Subcutaneous preadipocyte (primary cell): Measurements from ENCODE around the gene SLC25A15. TPM values are rescaled to one million over a fixed set of nuclear protein-coding genes. Genes with fewer than 3 reads are reported as not detected.

Experiments
- small RNA-seq: library from RNA; depleted of rRNA; stranded (forward); fragments of <200 nt; gene quantifications from one replicate; pipeline ENCODE3, GENCODE V24; 2012
- total RNA-seq: library from RNA; depleted of rRNA; stranded (reverse); fragments of >200 nt; gene quantifications from 2 replicates; pipeline ENCODE4 v1.2.3, GENCODE V29; 2012

The SLC25A15 gene
- 21.3 and 26.6 TPM in 2 replicates for total RNA-seq

GRCh38 chr13:40789275-40790153, at the start of gene SLC25A15:
Gene SLC25A15, plus strand, starts transcription at chr13:40789611. Its CDS starts 3,616 bp downstream, at chr13:40793227.

DNA sequence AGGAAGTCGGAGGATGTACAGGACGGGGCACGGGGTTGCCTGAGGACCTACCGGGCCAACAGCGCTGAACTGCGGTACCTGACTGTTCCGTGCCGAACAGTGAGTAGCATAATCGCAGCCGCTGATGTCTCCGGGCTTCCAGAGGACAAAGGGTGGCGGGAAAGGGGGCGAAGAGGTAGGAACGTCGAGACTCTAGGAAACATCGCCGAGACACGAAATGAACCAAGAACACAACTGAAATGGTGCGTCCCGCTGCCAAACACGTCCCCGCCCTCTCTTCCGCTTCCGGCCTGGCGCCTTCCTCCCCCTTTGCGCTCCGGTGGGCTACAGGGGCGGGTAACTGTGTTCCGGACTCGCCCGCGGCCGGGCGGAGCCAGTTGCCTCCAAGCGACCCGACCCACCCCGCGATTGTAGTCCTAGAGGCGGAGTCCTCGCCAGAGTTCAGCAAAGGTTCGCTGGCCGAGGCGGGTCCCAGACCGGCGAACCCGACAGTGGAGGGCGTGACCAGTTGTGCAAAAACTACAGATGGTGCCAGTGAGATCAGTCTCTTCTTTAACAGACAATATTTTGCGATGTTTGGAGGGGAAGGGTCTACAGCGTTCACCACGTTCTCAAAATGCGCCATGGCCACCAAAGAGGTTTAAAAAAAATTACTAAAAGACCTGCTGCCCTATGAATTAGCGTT, 18.3 kb upstream of the SLC25A15 start, which contains the start of gene MRPS31:
Gene MRPS31 (minus strand): TSS at position 257 of the 685 bp plus-strand sequence. CDS start 54 bp downstream, at position 203.

Small RNAs within 50 kb of the gene (small RNA-seq; reads per million reads assigned to genes)
- not detected for gene MIR621

Other genes with a start within 250 kb of the SLC25A15 start
- 3.3 and 6.6 TPM in 2 replicates for gene FOXO1, start 123.0 kb upstream of the SLC25A15 start, total RNA-seq
- 19.1 and 25.4 TPM in 2 replicates for gene MRPS31, start 18.4 kb upstream of the SLC25A15 start, total RNA-seq
- 38.6 and 40.1 TPM in 2 replicates for gene ELF1, start 229.7 kb downstream of the SLC25A15 start, total RNA-seq